HEK293 (cell line): Measurements from ENCODE around the gene LMAN1L.

Experiments used
- CTCF ChIA-PET: fragments of 350-600 bp; formaldehyde crosslinking; extraction: SDS; loops from one replicate; lab custom pipeline; 2021; ENCODE audit warnings: antibody characterized with exemption; lab: Yijun Ruan, JAX
- POLR2A ChIA-PET: fragments of 300-600 bp; formaldehyde crosslinking; extraction: SDS; loops from one replicate; lab custom pipeline; 2020; ENCODE audit warnings: antibody characterized with exemption, inconsistent platforms; lab: Yijun Ruan, JAX
- H3K27ac ChIP-seq: fragments of 200-500 bp; sonication (Bioruptor generic); 2 replicates; pipeline ENCODE4 v1.5.1; 2014; ENCODE audit warnings: low read depth, low read length, control low read depth, inconsistent platforms; ENCODE audit errors: extremely low read depth
- H3K36me3 ChIP-seq, 2 experiments: fragments of 200-500 bp in 1 of 2; sonication (Bioruptor generic) in 1 of 2; 1 replicate in 1 of 2; 2 replicates in 1 of 2; pipeline ENCODE4 v1.5.1; 2014 to 2017; ENCODE audit warnings: inconsistent platforms in 2 of 2, low read length in 2 of 2; ENCODE audit not compliant: control insufficient read depth in 2 of 2, insufficient read depth in 1 of 2
- H3K4me1 ChIP-seq: fragments of 200-500 bp; sonication (Bioruptor generic); 2 replicates; pipeline ENCODE4 v1.5.1; 2014; ENCODE audit warnings: mild to moderate bottlenecking, low read length, inconsistent platforms; ENCODE audit not compliant: control insufficient read depth, insufficient read depth
- H3K4me3 ChIP-seq: 2 replicates; pipeline ENCODE4 v1.5.1; 2011; ENCODE audit warnings: low read depth, mild to moderate bottlenecking, control low read depth, low read length, moderate library complexity
- H3K9me3 ChIP-seq: fragments of 200-500 bp; sonication (Bioruptor generic); 2 replicates; pipeline ENCODE4 v1.5.1; 2014; ENCODE audit warnings: low read depth, low read length, inconsistent platforms; ENCODE audit not compliant: control insufficient read depth, insufficient read depth
- GLIS1 ChIP-seq: fragments of 450-650 bp; formaldehyde crosslinking; IDR thresholded peaks from 2 replicates; pipeline ENCODE4 v1.5.1; 2016; ENCODE audit warnings: missing biosample characterization, missing genetic modification characterization
- KLF9 ChIP-seq: fragments of 450-650 bp; formaldehyde crosslinking; IDR thresholded peaks from 2 replicates; pipeline ENCODE4 v1.5.1; 2016; ENCODE audit warnings: missing biosample characterization, missing genetic modification characterization, low read depth
- MYNN ChIP-seq: fragments of 450-650 bp; formaldehyde crosslinking; IDR thresholded peaks from 2 replicates; pipeline ENCODE4 v1.5.1; 2016; ENCODE audit warnings: missing biosample characterization, missing genetic modification characterization, borderline replicate concordance
- RBAK ChIP-seq: fragments of 450-650 bp; formaldehyde crosslinking; IDR thresholded peaks from 2 replicates; pipeline ENCODE4 v1.5.1; 2016; ENCODE audit warnings: missing biosample characterization, missing genetic modification characterization
- SALL2 ChIP-seq: fragments of 450-650 bp; formaldehyde crosslinking; IDR thresholded peaks from 2 replicates; pipeline ENCODE4 v1.5.0; 2017; ENCODE audit warnings: missing biosample characterization, mild to moderate bottlenecking, missing genetic modification characterization, borderline replicate concordance
- ZBTB7A ChIP-seq: fragments of 450-650 bp; formaldehyde crosslinking; IDR thresholded peaks from 2 replicates; pipeline ENCODE4 v1.5.1; 2016; ENCODE audit warnings: low read depth, missing biosample characterization, missing genetic modification characterization
- ZEB2 ChIP-seq: fragments of 450-650 bp; formaldehyde crosslinking; IDR thresholded peaks from 2 replicates; pipeline ENCODE4 v1.5.1; 2016; ENCODE audit warnings: missing biosample characterization, missing genetic modification characterization
- ZFHX2 ChIP-seq: fragments of 450-650 bp; formaldehyde crosslinking; conservative IDR thresholded peaks from 2 replicates; pipeline ENCODE4 v1.5.1; 2016; ENCODE audit warnings: missing biosample characterization, missing genetic modification characterization
- ZFP41 ChIP-seq: fragments of 450-650 bp; formaldehyde crosslinking; IDR thresholded peaks from 2 replicates; pipeline ENCODE4 v1.5.1; 2016; ENCODE audit warnings: missing biosample characterization, missing genetic modification characterization, borderline replicate concordance
- ZNF121 ChIP-seq: fragments of 450-650 bp; formaldehyde crosslinking; IDR thresholded peaks from 2 replicates; pipeline ENCODE4 v1.5.1; 2016; ENCODE audit warnings: missing biosample characterization, missing genetic modification characterization
- ZNF214 ChIP-seq: fragments of 450-650 bp; formaldehyde crosslinking; IDR thresholded peaks from 2 replicates; pipeline ENCODE4 v1.5.1; 2017; ENCODE audit warnings: missing biosample characterization, mild to moderate bottlenecking, missing genetic modification characterization, borderline replicate concordance
- ZNF23 ChIP-seq: fragments of 450-650 bp; formaldehyde crosslinking; IDR thresholded peaks from 2 replicates; pipeline ENCODE4 v1.5.1; 2016; ENCODE audit warnings: missing biosample characterization, missing genetic modification characterization, borderline replicate concordance
- ZNF391 ChIP-seq: fragments of 450-650 bp; formaldehyde crosslinking; IDR thresholded peaks from 2 replicates; pipeline ENCODE4 v1.5.1; 2016; ENCODE audit warnings: low read depth, missing biosample characterization, missing genetic modification characterization, borderline replicate concordance
- ZNF426 ChIP-seq: fragments of 450-650 bp; formaldehyde crosslinking; IDR thresholded peaks from 2 replicates; pipeline ENCODE4 v1.5.1; 2017; ENCODE audit warnings: missing biosample characterization, missing genetic modification characterization, mild to moderate bottlenecking, inconsistent platforms, moderate library complexity
- ZNF501 ChIP-seq: fragments of 450-650 bp; formaldehyde crosslinking; IDR thresholded peaks from 2 replicates; pipeline ENCODE4 v1.5.1; 2016; ENCODE audit warnings: missing biosample characterization, missing genetic modification characterization
- ZNF549 ChIP-seq: fragments of 450-650 bp; IDR thresholded peaks from 2 replicates; pipeline ENCODE4 v1.5.1; 2018; ENCODE audit warnings: missing biosample characterization, missing genetic modification characterization, mild to moderate bottlenecking, inconsistent platforms, moderate library complexity
- ZNF596 ChIP-seq: fragments of 450-650 bp; IDR thresholded peaks from 2 replicates; pipeline ENCODE4 v1.5.0; 2018; ENCODE audit warnings: missing biosample characterization, mild to moderate bottlenecking, missing genetic modification characterization, moderate library complexity
- ZNF623 ChIP-seq: fragments of 450-650 bp; formaldehyde crosslinking; IDR thresholded peaks from 2 replicates; pipeline ENCODE4 v1.5.1; 2016; ENCODE audit warnings: missing biosample characterization, missing genetic modification characterization
- ZNF654 ChIP-seq: fragments of 450-650 bp; formaldehyde crosslinking; IDR thresholded peaks from 2 replicates; pipeline ENCODE4 v1.5.1; 2016; ENCODE audit warnings: low read depth, missing biosample characterization, missing genetic modification characterization
- ZNF660 ChIP-seq: fragments of 450-650 bp; IDR thresholded peaks from 2 replicates; pipeline ENCODE4 v1.5.1; 2018; ENCODE audit warnings: missing biosample characterization, mild to moderate bottlenecking, missing genetic modification characterization
- ZNF664 ChIP-seq: fragments of 450-650 bp; formaldehyde crosslinking; IDR thresholded peaks from 2 replicates; pipeline ENCODE4 v1.5.1; 2016; ENCODE audit warnings: missing biosample characterization, missing genetic modification characterization
- ZNF792 ChIP-seq: fragments of 450-650 bp; formaldehyde crosslinking; IDR thresholded peaks from 2 replicates; pipeline ENCODE4 v1.5.1; 2016; ENCODE audit warnings: missing biosample characterization, missing genetic modification characterization
- TF ChIP-seq, protein P1 (sequence below): fragments of 450-650 bp; formaldehyde crosslinking; IDR thresholded peaks from 2 replicates; pipeline ENCODE4; 2016; ENCODE audit warnings: missing biosample characterization, missing genetic modification characterization
- TF ChIP-seq, protein P2 (sequence below): fragments of 450-650 bp; formaldehyde crosslinking; IDR thresholded peaks from 2 replicates; pipeline ENCODE4 v1.5.1; 2016; ENCODE audit warnings: missing biosample characterization, missing genetic modification characterization, low read depth
- TF ChIP-seq, protein P3 (sequence below): fragments of 450-650 bp; formaldehyde crosslinking; optimal IDR thresholded peaks from 2 replicates; pipeline ENCODE3; 2016; ENCODE audit warnings: missing biosample characterization, mild to moderate bottlenecking, missing genetic modification characterization
- TF ChIP-seq, protein P4 (sequence below): fragments of 450-650 bp; formaldehyde crosslinking; IDR thresholded peaks from 2 replicates; pipeline ENCODE4 v1.5.1; 2017; ENCODE audit warnings: missing biosample characterization, missing genetic modification characterization

The LMAN1L gene

DNA sequence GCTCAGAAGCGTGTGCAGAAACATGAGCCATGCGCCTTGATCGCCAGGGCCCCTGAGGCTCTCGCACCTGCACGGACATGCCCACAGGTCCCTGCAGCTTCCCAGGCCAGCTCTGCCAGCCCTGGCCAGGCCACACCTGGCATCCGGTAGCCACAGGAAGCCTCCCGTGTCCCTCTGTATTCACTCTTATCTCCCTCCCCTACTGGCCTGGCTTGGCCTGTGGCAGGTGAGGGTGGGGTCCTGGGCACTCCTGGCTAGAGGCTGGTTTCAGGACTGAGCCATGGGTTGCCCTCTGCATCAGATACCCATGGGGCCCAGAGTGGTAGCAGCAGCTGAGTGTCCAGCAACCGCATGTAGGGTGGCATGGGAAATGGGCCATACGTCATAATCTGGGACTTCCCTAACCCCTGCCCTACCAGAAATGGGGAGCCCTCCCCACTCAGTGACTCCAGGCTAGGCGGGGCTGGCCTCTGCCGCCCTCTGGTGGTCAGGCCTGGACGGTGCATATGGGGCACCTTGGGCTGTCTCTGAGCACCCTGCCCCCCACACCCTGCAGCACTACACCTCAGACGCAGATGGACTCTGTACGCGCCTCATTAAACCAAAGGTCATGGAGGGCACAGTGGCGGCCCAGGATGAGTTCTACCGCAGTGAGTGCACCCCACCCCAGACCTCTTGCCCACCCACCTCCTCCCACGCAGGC is 12.6 kb upstream of the LMAN1L start (continued):
- TF ChIP-seq RBAK (tag by site-specific recombination) (no peak), ZNF660 (0 out of 2 replicates have a peak, but pooled peaks have one; percentile 55), ZNF664 (tag by site-specific recombination) (no peak), ZFHX2 (peak; percentile 71), GLIS1 (peak; percentile 23; the same call in 1 of the 2 replicates), ZNF391 (tag by site-specific recombination) (peak; percentile 54; the same call in 1 of the 2 replicates), ZNF121 (no peak), ZEB2 (tag by site-specific recombination) (peak; percentile 45; the same call in 1 of the 2 replicates), ZNF623 (tag by site-specific recombination) (no peak), ZNF549 (tag by site-specific recombination) (no peak), ZFP41 (tag by site-specific recombination) (no peak), KLF9 (no peak), ZNF214 (no peak), ZBTB7A (tag by site-specific recombination) (peak; percentile 18; the same call in 1 of the 2 replicates), ZNF501 (tag by site-specific recombination) (peak; percentile 63; the same call in 1 of the 2 replicates), ZNF596 (no peak), ZNF654 (tag by site-specific recombination) (peak; percentile 57)
- TF ChIP-seq, protein P1, sequence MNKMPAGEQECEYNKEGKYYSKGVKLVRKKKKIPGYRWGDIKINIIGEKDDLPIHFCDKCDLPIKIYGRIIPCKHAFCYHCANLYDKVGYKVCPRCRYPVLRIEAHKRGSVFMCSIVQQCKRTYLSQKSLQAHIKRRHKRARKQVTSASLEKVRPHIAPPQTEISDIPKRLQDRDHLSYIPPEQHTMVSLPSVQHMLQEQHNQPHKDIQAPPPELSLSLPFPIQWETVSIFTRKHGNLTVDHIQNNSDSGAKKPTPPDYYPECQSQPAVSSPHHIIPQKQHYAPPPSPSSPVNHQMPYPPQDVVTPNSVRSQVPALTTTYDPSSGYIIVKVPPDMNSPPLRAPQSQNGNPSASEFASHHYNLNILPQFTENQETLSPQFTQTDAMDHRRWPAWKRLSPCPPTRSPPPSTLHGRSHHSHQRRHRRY (tag by site-specific recombination) = no peak
- TF ChIP-seq, protein P2, sequence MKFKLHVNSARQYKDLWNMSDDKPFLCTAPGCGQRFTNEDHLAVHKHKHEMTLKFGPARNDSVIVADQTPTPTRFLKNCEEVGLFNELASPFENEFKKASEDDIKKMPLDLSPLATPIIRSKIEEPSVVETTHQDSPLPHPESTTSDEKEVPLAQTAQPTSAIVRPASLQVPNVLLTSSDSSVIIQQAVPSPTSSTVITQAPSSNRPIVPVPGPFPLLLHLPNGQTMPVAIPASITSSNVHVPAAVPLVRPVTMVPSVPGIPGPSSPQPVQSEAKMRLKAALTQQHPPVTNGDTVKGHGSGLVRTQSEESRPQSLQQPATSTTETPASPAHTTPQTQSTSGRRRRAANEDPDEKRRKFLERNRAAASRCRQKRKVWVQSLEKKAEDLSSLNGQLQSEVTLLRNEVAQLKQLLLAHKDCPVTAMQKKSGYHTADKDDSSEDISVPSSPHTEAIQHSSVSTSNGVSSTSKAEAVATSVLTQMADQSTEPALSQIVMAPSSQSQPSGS (tag by site-specific recombination) = peak; percentile 53; the same call in 1 of the 2 replicates
- TF ChIP-seq, protein P3, sequence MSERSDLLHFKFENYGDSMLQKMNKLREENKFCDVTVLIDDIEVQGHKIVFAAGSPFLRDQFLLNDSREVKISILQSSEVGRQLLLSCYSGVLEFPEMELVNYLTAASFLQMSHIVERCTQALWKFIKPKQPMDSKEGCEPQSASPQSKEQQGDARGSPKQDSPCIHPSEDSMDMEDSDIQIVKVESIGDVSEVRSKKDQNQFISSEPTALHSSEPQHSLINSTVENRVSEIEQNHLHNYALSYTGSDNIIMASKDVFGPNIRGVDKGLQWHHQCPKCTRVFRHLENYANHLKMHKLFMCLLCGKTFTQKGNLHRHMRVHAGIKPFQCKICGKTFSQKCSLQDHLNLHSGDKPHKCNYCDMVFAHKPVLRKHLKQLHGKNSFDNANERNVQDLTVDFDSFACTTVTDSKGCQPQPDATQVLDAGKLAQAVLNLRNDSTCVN (tag by site-specific recombination) = peak; percentile 19
- TF ChIP-seq, protein P4, sequence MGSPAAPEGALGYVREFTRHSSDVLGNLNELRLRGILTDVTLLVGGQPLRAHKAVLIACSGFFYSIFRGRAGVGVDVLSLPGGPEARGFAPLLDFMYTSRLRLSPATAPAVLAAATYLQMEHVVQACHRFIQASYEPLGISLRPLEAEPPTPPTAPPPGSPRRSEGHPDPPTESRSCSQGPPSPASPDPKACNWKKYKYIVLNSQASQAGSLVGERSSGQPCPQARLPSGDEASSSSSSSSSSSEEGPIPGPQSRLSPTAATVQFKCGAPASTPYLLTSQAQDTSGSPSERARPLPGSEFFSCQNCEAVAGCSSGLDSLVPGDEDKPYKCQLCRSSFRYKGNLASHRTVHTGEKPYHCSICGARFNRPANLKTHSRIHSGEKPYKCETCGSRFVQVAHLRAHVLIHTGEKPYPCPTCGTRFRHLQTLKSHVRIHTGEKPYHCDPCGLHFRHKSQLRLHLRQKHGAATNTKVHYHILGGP (tag by site-specific recombination) = no peak

DNA sequence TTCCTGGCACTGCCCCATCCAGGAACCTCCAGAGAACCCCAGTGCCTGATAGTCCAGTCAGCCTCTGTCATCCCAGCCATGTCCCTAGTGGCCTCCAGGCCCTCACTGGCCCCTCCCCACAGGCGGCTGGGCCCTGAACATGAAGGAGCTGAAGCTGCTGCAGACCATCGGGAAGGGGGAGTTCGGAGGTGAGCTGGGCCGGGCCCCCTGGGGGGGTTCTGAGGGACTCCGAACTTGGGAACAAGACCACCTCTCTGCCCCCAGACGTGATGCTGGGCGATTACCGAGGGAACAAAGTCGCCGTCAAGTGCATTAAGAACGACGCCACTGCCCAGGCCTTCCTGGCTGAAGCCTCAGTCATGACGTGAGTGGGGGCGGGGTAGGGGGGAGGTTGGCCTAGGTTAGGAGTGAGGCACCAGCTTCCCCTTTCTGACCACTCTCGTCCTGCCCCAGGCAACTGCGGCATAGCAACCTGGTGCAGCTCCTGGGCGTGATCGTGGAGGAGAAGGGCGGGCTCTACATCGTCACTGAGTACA is 12.0 kb upstream of the LMAN1L start:
- H3K27ac ChIP-seq = no peak overlapping the region
- TF ChIP-seq ZNF426 (no peak), ZNF596 (no peak), ZNF792 (no peak), ZNF23 (tag by site-specific recombination) (no peak), ZNF623 (tag by site-specific recombination) (no peak), MYNN (tag by site-specific recombination) (no peak), SALL2 (no peak)
- TF ChIP-seq, protein P2 (tag by site-specific recombination) = no peak
- no peak overlapping the region for H3K4me3 ChIP-seq
- H3K4me1 ChIP-seq = no peaks in the 10 kb centered on the region
- CTCF ChIA-PET = interaction anchor here (0.6 to 25.7 kb wide), 16 partner anchors 9 to 166 kb away, joined by 3 to 649 read pairs (median 4); partner anchors contain the start of gene CSK
- H3K36me3 ChIP-seq = peaks cover 17 to 66% of the 10 kb centered on the region in 2 experiments; a peak in 2 of 3 replicates
- POLR2A ChIA-PET = no interaction called here
- no peaks in the 10 kb centered on the region for H3K9me3 ChIP-seq
